Vagina (tissue), 2 donors: ENCODE data around the gene ARHGEF4. TPM values are rescaled to one million over a fixed set of nuclear protein-coding genes. Genes with fewer than 3 reads are reported as not detected.

Experiments
- DNase-seq, 2 donors: peaks; one replicate each; pipeline ENCODE4 v3.0.0-alpha.2; 2017; ENCODE audit errors: extremely low spot score in 2 of 2
- H3K27ac ChIP-seq: fragments of 200-600 bp; sonication (generic); one replicate; pipeline ENCODE4 v1.5.1; 2019
- H3K27me3 ChIP-seq: fragments of 200-600 bp; sonication (generic); one replicate; pipeline ENCODE4 v1.5.1; 2019
- H3K36me3 ChIP-seq, 2 donors: fragments of 200-600 bp; sonication (generic); one replicate each; pipeline ENCODE4 v1.5.1; 2017 to 2019
- H3K4me1 ChIP-seq: fragments of 200-600 bp; sonication (generic); one replicate; pipeline ENCODE4 v1.5.1; 2019
- H3K4me3 ChIP-seq, 2 donors: fragments of 200-600 bp; sonication (generic); 1 replicate in 1 of 2; 2 replicates in 1 of 2; pipeline ENCODE4 v1.5.1; 2016 to 2019
- H3K9me3 ChIP-seq: fragments of 200-600 bp; sonication (generic); one replicate; pipeline ENCODE4 v1.5.1; 2019
- CTCF ChIP-seq, 3 experiments: fragments of 450-650 bp in 2 of 3; fragments of 200-600 bp in 1 of 3; sonication (generic) in 1 of 3; IDR thresholded peaks; one replicate each; pipeline ENCODE4 v1.5.1; 2017 to 2019; ENCODE audit warnings: antibody characterized with exemption in 3 of 3, mild to moderate bottlenecking in 2 of 3, moderate library complexity in 2 of 3
- POLR2A ChIP-seq, 2 donors: fragments of 450-650 bp; IDR thresholded peaks; one replicate each; pipeline ENCODE4 v1.6.1; 2017; ENCODE audit warnings: antibody characterized with exemption in 2 of 2, mild to moderate bottlenecking in 2 of 2, moderate library complexity in 2 of 2
- POLR2AphosphoS5 ChIP-seq, 2 donors: sonication (generic); formaldehyde crosslinking; IDR thresholded peaks; one replicate each; pipeline ENCODE4 v1.9.0; 2017; ENCODE audit warnings: antibody characterized with exemption in 2 of 2, mild to moderate bottlenecking in 2 of 2, low read depth in 1 of 2; ENCODE audit not compliant: insufficient read depth in 1 of 2
- intact Hi-C: fragments of 100-400 bp; cut with DNase I; formaldehyde crosslinking; loops from one replicate; pipeline ENCODE4 v1.15.1; 2023
- total RNA-seq: library from RNA; depleted of rRNA; stranded (reverse); fragments of >200 nt; gene quantifications from one replicate; pipeline ENCODE4 v1.2.3, GENCODE V29; 2016

Gene ARHGEF4, protein sequence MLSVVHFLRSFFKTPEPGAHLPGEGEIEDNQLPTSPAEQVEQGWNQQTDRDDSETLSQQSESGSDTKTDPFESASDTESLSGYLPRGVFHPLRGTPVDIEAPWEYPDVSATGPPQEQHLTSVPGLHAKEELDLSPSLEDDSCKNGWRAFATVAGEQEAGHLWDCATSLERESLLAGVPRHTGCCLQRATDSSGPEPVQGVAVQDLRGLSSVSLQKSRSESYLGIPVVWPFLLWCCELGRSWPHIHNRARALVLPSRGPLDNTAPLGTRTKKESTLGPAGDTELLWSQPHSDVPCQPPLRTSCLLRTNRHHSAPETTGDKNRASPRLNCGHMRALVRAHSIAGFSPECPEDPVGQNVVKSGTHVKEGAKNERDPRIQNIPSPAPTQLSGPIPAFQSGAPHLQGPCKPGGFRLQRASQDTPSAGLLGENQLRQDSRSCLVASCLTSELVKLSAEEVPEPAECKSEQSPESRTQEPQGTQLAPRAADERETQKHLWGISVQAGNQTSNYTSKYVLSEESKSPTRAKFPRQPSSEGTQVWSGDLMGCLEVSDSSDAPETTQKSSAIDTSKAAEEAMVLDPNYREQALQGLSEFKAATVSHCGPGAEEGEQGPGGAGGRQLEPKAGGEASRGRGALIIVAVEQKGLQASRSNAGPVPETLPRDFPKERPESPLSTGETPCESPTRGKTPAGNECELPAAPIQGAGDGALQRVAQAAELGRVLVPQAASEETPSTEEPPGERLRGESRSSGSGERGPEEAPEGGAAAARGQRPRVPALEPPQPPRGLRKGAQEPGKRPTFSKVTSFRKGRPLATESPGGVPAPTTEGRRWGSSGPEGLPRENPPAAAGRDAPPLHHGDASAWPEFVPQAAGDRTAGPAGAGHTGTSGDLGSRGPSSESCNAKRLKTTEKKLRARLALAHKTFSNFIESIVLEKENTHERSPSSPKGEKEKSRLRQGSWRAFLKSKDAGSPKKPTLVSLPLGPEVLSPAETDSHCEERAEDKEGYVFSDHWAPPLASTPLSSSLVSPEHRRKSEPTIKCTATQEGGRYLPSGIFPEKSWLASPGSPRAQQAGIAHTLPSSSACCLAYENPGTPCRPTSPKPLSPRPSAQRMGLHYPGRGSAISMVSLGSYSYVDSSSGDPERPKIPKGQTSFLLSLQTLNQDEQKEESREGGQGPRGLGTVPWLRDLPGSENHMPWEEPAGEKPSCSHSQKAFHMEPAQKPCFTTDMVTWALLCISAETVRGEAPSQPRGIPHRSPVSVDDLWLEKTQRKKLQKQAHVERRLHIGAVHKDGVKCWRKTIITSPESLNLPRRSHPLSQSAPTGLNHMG (N-terminal part only)
- total RNA-seq: 116 TPM

DNA sequence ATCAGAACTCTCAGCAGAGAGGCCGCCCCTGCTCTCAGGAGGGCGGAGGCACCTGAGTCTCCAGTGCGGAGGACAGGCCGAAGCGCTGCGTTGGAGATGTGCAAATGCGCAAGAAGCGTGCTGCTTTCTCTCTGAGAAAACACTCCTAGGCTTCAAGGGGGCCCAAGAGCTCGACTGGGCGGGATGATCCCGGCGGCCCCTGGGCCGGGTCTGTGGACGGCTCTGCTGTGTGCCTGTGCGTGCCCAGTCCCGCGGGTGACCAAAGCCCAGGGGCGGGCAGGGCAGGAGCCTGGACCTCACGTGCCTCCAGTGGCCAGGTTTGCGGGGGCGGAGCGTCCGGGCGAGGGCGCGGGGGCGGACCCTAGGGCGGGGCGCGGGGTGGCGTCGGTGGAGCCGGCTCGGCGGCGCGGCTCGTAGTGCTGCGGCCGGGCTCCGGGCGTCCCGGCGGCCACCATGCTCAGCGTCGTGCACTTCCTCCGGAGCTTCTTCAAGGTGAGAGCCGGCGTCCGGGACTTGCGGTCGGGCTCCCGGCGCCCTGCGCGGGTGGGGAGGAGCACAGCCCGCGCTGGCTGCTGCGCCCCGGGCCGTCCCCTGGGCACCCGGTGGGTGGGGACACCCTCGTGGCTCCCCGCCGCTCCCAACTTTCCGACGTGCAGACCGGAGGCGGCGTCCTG is at the start of gene ARHGEF4:
Gene ARHGEF4 (plus strand): TSS at position 414 of the 674 bp plus-strand sequence. CDS start 40 bp downstream, at position 454.
- H3K4me3 ChIP-seq: peak within 1 kb of the TSS; percentile 27 to 51

GRCh38 chr2:130787841-130788240 is 48.9 kb upstream of the ARHGEF4 start:
- Histone ChIP-seq H3K36me3 (no peaks in the 10 kb centered on the region), H3K4me3 (no peak overlapping the region), H3K9me3 (no peaks in the 10 kb centered on the region), H3K27me3 (no peaks in the 10 kb centered on the region), H3K4me1 (no peaks in the 10 kb centered on the region), H3K27ac (no peak overlapping the region)
- DNase-seq: no peak
- intact Hi-C loops: no loop called here
- TF ChIP-seq POLR2A (IDR thresholded peaks at IDR 0.05) (no peak), POLR2AphosphoS5 (IDR thresholded peaks at IDR 0.05; ENCODE audit: insufficient read depth in 1 of 2, low read depth in 1 of 2) (no peak), CTCF (IDR thresholded peaks at IDR 0.05) (no peak)

More for the DNA sequence above, at the start of gene ARHGEF4:
- Histone ChIP-seq H3K27ac (peak within 1 kb of the TSS; percentile 18), H3K36me3 (no peaks in the 10 kb centered on the region), H3K9me3 (no peaks in the 10 kb centered on the region), H3K4me1 (peaks cover 11% of the 10 kb centered on the region), H3K27me3 (peaks cover 4% of the 10 kb centered on the region)
- TF ChIP-seq CTCF (IDR thresholded peaks at IDR 0.05): no peak
- TF ChIP-seq POLR2AphosphoS5 (IDR thresholded peaks at IDR 0.05; ENCODE audit: insufficient read depth in 1 of 2, low read depth in 1 of 2): no peak
- no peak for TF ChIP-seq POLR2A (IDR thresholded peaks at IDR 0.05)
- intact Hi-C loops: no loop called here
- no peak for DNase-seq

GRCh38 chr2:130790312-130790711 is 46.4 kb upstream of the ARHGEF4 start:
- H3K4me3 ChIP-seq: no peak overlapping the region

More at GRCh38 chr2:130790312-130790711, 46.4 kb upstream of the ARHGEF4 start:
- Histone ChIP-seq H3K36me3 (no peaks in the 10 kb centered on the region), H3K27me3 (no peaks in the 10 kb centered on the region), H3K27ac (no peak overlapping the region), H3K4me1 (no peaks in the 10 kb centered on the region), H3K9me3 (no peaks in the 10 kb centered on the region)
- no peak for DNase-seq
- intact Hi-C loops: no loop called here
- no peak for TF ChIP-seq POLR2AphosphoS5 (IDR thresholded peaks at IDR 0.05; ENCODE audit: insufficient read depth in 1 of 2, low read depth in 1 of 2)
- TF ChIP-seq POLR2A (IDR thresholded peaks at IDR 0.05): no peak
- TF ChIP-seq CTCF (IDR thresholded peaks at IDR 0.05): no peak
